ENCODE results near the gene NALCN. TPM values are rescaled to one million over a fixed set of nuclear protein-coding genes. Genes with fewer than 3 reads are reported as not detected.

Gene NALCN
- total and polyA plus RNA-seq, 2 experiments from 2014 or later: 0.50 to 0.87 TPM

DNA sequence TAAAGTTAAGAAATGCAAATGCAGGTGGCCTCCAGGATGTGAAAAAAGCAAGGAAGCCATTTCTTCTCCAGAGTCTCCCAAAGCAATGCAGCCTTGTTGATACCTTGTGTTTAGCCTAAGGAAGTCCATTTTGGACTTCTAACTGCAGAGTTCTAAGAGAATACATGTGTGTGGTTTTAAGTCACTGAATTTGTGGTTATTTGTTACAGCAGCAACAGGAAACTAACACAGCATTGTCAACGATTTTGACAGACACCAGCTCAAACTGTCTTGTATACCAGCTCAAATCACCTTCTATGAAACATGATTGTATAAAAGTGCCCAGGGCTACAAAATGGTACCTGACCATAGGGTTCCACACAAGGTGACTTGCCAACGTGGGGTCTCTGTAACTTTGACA is 151.4 kb downstream of the NALCN start:
- no peaks in the 10 kb centered on the region for H3K9me3 Mint-ChIP-seq
- H3K79me2 ChIP-seq (replicated peaks; ENCODE audit: insufficient read depth): no peaks in the 10 kb centered on the region

More for the DNA sequence above, 151.4 kb downstream of the NALCN start:
- H3K4me3 Mint-ChIP-seq: no peak overlapping the region
- no peak for ATAC-seq
- DNase-seq (ENCODE audit: low spot score): no peak
- no peak overlapping the region for H2AFZ ChIP-seq
- H3K4me1 Mint-ChIP-seq: no peaks in the 10 kb centered on the region
- H3K27ac Mint-ChIP-seq: no peak overlapping the region
- H3F3A ChIP-seq (replicated peaks; ENCODE audit: low read depth): no peaks in the 10 kb centered on the region
- H4K20me1 ChIP-seq (replicated peaks; ENCODE audit: insufficient read depth): no peaks in the 10 kb centered on the region
- H3K27me3 ChIP-seq (ENCODE audit: insufficient read depth): no peaks in the 10 kb centered on the region
- H3K27me3 Mint-ChIP-seq (ENCODE audit: insufficient read depth, low read depth, poor library complexity): no peaks in the 10 kb centered on the region
- H3K4me2 ChIP-seq: no peak overlapping the region
- H3K9me2 ChIP-seq (ENCODE audit: insufficient read depth): peaks cover 16% of the 10 kb centered on the region
- H3K36me3 Mint-ChIP-seq (ENCODE audit: low read depth): no peaks in the 10 kb centered on the region
- TF ChIP-seq POLR2AphosphoS5 (IDR thresholded peaks at IDR 0.05; ENCODE audit: low read depth) (no peak), EZH2 (IDR thresholded peaks at IDR 0.05; ENCODE audit: low read depth, unreplicated experiment) (no peak), EZH2phosphoT487 (IDR thresholded peaks at IDR 0.05; ENCODE audit: unreplicated experiment) (no peak), ZNF331 (CRISPR knock-in tag; IDR thresholded peaks at IDR 0.05; ENCODE audit: low read depth) (no peak), STAT1 (IDR thresholded peaks at IDR 0.05; ENCODE audit: unreplicated experiment) (no peak), ZNF114 (CRISPR knock-in tag; IDR thresholded peaks at IDR 0.05) (no peak), CREB1 (CRISPR knock-in tag; IDR thresholded peaks at IDR 0.05; ENCODE audit: low read depth) (no peak), JUNB (IDR thresholded peaks at IDR 0.05; ENCODE audit: unreplicated experiment) (no peak), NANOG (IDR thresholded peaks at IDR 0.05; ENCODE audit: borderline replicate concordance) (no peak)
- TF ChIP-seq, protein P1, sequence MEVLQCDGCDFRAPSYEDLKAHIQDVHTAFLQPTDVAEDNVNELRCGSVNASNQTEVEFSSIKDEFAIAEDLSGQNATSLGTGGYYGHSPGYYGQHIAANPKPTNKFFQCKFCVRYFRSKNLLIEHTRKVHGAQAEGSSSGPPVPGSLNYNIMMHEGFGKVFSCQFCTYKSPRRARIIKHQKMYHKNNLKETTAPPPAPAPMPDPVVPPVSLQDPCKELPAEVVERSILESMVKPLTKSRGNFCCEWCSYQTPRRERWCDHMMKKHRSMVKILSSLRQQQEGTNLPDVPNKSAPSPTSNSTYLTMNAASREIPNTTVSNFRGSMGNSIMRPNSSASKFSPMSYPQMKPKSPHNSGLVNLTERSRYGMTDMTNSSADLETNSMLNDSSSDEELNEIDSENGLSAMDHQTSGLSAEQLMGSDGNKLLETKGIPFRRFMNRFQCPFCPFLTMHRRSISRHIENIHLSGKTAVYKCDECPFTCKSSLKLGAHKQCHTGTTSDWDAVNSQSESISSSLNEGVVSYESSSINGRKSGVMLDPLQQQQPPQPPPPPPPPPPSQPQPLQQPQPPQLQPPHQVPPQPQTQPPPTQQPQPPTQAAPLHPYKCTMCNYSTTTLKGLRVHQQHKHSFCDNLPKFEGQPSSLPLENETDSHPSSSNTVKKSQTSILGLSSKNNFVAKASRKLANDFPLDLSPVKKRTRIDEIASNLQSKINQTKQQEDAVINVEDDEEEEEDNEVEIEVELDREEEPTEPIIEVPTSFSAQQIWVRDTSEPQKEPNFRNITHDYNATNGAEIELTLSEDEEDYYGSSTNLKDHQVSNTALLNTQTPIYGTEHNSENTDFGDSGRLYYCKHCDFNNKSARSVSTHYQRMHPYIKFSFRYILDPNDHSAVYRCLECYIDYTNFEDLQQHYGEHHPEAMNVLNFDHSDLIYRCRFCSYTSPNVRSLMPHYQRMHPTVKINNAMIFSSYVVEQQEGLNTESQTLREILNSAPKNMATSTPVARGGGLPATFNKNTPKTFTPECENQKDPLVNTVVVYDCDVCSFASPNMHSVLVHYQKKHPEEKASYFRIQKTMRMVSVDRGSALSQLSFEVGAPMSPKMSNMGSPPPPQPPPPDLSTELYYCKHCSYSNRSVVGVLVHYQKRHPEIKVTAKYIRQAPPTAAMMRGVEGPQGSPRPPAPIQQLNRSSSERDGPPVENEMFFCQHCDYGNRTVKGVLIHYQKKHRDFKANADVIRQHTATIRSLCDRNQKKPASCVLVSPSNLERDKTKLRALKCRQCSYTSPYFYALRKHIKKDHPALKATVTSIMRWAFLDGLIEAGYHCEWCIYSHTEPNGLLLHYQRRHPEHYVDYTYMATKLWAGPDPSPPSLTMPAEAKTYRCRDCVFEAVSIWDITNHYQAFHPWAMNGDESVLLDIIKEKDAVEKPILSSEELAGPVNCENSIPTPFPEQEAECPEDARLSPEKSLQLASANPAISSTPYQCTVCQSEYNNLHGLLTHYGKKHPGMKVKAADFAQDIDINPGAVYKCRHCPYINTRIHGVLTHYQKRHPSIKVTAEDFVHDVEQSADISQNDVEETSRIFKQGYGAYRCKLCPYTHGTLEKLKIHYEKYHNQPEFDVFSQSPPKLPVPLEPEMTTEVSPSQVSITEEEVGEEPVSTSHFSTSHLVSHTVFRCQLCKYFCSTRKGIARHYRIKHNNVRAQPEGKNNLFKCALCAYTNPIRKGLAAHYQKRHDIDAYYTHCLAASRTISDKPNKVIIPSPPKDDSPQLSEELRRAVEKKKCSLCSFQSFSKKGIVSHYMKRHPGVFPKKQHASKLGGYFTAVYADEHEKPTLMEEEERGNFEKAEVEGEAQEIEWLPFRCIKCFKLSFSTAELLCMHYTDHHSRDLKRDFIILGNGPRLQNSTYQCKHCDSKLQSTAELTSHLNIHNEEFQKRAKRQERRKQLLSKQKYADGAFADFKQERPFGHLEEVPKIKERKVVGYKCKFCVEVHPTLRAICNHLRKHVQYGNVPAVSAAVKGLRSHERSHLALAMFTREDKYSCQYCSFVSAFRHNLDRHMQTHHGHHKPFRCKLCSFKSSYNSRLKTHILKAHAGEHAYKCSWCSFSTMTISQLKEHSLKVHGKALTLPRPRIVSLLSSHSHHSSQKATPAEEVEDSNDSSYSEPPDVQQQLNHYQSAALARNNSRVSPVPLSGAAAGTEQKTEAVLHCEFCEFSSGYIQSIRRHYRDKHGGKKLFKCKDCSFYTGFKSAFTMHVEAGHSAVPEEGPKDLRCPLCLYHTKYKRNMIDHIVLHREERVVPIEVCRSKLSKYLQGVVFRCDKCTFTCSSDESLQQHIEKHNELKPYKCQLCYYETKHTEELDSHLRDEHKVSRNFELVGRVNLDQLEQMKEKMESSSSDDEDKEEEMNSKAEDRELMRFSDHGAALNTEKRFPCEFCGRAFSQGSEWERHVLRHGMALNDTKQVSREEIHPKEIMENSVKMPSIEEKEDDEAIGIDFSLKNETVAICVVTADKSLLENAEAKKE (CRISPR knock-in tag; IDR thresholded peaks at IDR 0.05): no peak
- TF ChIP-seq, protein P2, sequence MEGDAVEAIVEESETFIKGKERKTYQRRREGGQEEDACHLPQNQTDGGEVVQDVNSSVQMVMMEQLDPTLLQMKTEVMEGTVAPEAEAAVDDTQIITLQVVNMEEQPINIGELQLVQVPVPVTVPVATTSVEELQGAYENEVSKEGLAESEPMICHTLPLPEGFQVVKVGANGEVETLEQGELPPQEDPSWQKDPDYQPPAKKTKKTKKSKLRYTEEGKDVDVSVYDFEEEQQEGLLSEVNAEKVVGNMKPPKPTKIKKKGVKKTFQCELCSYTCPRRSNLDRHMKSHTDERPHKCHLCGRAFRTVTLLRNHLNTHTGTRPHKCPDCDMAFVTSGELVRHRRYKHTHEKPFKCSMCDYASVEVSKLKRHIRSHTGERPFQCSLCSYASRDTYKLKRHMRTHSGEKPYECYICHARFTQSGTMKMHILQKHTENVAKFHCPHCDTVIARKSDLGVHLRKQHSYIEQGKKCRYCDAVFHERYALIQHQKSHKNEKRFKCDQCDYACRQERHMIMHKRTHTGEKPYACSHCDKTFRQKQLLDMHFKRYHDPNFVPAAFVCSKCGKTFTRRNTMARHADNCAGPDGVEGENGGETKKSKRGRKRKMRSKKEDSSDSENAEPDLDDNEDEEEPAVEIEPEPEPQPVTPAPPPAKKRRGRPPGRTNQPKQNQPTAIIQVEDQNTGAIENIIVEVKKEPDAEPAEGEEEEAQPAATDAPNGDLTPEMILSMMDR (conservative IDR thresholded peaks at IDR 0.05; ENCODE audit: low read depth in 2 of 2): no peak
- TF ChIP-seq, protein P3, sequence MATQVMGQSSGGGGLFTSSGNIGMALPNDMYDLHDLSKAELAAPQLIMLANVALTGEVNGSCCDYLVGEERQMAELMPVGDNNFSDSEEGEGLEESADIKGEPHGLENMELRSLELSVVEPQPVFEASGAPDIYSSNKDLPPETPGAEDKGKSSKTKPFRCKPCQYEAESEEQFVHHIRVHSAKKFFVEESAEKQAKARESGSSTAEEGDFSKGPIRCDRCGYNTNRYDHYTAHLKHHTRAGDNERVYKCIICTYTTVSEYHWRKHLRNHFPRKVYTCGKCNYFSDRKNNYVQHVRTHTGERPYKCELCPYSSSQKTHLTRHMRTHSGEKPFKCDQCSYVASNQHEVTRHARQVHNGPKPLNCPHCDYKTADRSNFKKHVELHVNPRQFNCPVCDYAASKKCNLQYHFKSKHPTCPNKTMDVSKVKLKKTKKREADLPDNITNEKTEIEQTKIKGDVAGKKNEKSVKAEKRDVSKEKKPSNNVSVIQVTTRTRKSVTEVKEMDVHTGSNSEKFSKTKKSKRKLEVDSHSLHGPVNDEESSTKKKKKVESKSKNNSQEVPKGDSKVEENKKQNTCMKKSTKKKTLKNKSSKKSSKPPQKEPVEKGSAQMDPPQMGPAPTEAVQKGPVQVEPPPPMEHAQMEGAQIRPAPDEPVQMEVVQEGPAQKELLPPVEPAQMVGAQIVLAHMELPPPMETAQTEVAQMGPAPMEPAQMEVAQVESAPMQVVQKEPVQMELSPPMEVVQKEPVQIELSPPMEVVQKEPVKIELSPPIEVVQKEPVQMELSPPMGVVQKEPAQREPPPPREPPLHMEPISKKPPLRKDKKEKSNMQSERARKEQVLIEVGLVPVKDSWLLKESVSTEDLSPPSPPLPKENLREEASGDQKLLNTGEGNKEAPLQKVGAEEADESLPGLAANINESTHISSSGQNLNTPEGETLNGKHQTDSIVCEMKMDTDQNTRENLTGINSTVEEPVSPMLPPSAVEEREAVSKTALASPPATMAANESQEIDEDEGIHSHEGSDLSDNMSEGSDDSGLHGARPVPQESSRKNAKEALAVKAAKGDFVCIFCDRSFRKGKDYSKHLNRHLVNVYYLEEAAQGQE (IDR thresholded peaks at IDR 0.05; ENCODE audit: unreplicated experiment): no peak
- TF ChIP-seq, protein P4, sequence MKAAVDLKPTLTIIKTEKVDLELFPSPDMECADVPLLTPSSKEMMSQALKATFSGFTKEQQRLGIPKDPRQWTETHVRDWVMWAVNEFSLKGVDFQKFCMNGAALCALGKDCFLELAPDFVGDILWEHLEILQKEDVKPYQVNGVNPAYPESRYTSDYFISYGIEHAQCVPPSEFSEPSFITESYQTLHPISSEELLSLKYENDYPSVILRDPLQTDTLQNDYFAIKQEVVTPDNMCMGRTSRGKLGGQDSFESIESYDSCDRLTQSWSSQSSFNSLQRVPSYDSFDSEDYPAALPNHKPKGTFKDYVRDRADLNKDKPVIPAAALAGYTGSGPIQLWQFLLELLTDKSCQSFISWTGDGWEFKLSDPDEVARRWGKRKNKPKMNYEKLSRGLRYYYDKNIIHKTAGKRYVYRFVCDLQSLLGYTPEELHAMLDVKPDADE (IDR thresholded peaks at IDR 0.05): no peak
- no peak overlapping the region for H3K27ac ChIP-seq (ENCODE audit: low read depth)
- H3K36me3 ChIP-seq (ENCODE audit: insufficient read depth): no peaks in the 10 kb centered on the region
- no peaks in the 10 kb centered on the region for H3K4me1 ChIP-seq (ENCODE audit: insufficient read depth)
- H3K4me3 ChIP-seq: no peak overlapping the region
